Tibial artery (tissue), 4 donors: ENCODE measurements around the gene SPDYE17.
A peak's percentile ranks its signal among the peaks of the same experiment; 100 is the strongest.
"Not testable (repeated sequence)": the region's sequence is repeated elsewhere in the genome, so short reads cannot be mapped to it uniquely, and the experiment has no call there.

ENCODE experiments used
- DNase-seq, 2 donors: peaks; one replicate each; pipeline ENCODE4 v3.0.0-alpha.2; 2019
- H3K27ac ChIP-seq, 2 donors: fragments of 200-600 bp; sonication (generic) in 1 of 2; 1 replicate in 1 of 2; 2 replicates in 1 of 2; pipeline ENCODE4 v1.5.1; 2018 to 2019; ENCODE audit warnings: mild to moderate bottlenecking in 1 of 2
- H3K27me3 ChIP-seq, 2 donors: fragments of 200-600 bp; sonication (generic) in 1 of 2; one replicate each; pipeline versions ENCODE4 v1.5.1 to v1.6.0; 2016 to 2019
- H3K36me3 ChIP-seq, 3 donors: fragments of 200-600 bp; sonication (generic) in 2 of 3; one replicate each; pipeline ENCODE4 v1.5.1; 2016 to 2019; ENCODE audit warnings: mild to moderate bottlenecking in 2 of 3
- H3K4me1 ChIP-seq, 4 donors: fragments of 200-600 bp; sonication (generic) in 2 of 4; 1 replicate in 3 of 4; 2 replicates in 1 of 4; pipeline ENCODE4 v1.5.1; 2016 to 2019
- H3K4me3 ChIP-seq, 2 donors: fragments of 200-600 bp; sonication (generic) in 1 of 2; 1 replicate in 1 of 2; 2 replicates in 1 of 2; pipeline ENCODE4 v1.5.1; 2018 to 2019; ENCODE audit warnings: mild to moderate bottlenecking in 2 of 2
- H3K9me3 ChIP-seq, 3 donors: fragments of 200-600 bp; sonication (generic) in 1 of 3; one replicate each; pipeline ENCODE4 v1.5.1; 2016 to 2019
- CTCF ChIP-seq, 2 experiments: fragments of 200-600 bp in 1 of 2; fragments of 450-650 bp in 1 of 2; IDR thresholded peaks; one replicate each; pipeline ENCODE4 v1.5.1; 2017 to 2019; ENCODE audit warnings: antibody characterized with exemption in 2 of 2, mild to moderate bottlenecking in 1 of 2, moderate library complexity in 1 of 2
- intact Hi-C: fragments of 100-400 bp; cut with DNase I; formaldehyde crosslinking; loops from one replicate; pipeline ENCODE4 v1.15.0; 2023; ENCODE audit warnings: low total_unique reads

SPDYE17 gene

GRCh38 chr7:77006127-77007110, 25.7 kb downstream of the SPDYE17 start:
- H3K9me3 ChIP-seq, intact Hi-C loops, H3K4me3 ChIP-seq, DNase-seq, H3K4me1 ChIP-seq, H3K27me3 ChIP-seq, H3K27ac ChIP-seq: not testable (repeated sequence)
- H3K36me3 ChIP-seq = peaks cover 0 to 30% (median 7%) of the 10 kb centered on the region in 3 donors

- H3K27ac ChIP-seq, intact Hi-C loops, H3K4me3 ChIP-seq, H3K4me1 ChIP-seq, H3K9me3 ChIP-seq, H3K27me3 ChIP-seq, DNase-seq: not testable (repeated sequence)
- peaks cover 0 to 30% (median 7%) of the 10 kb centered on the region in 3 donors for H3K36me3 ChIP-seq
These were observed 26.6 kb downstream of the SPDYE17 start for GRCh38 chr7:77005461-77006057.

- intact Hi-C loops, H3K4me3 ChIP-seq, H3K9me3 ChIP-seq, H3K4me1 ChIP-seq, H3K27me3 ChIP-seq, DNase-seq, H3K27ac ChIP-seq: not testable (repeated sequence)
- H3K36me3 ChIP-seq = peaks cover 0 to 30% (median 7%) of the 10 kb centered on the region in 3 donors
These were observed 28.0 kb downstream of the SPDYE17 start for GRCh38 chr7:77004151-77004550.

GRCh38 chr7:77003241-77003640, 28.9 kb downstream of the SPDYE17 start:
- DNase-seq, H3K9me3 ChIP-seq, H3K27ac ChIP-seq, H3K4me1 ChIP-seq, H3K27me3 ChIP-seq, intact Hi-C loops, H3K4me3 ChIP-seq: not testable (repeated sequence)
- peaks cover 0 to 30% (median 7%) of the 10 kb centered on the region in 3 donors for H3K36me3 ChIP-seq

- H3K27ac ChIP-seq, H3K9me3 ChIP-seq, H3K4me3 ChIP-seq, intact Hi-C loops, H3K27me3 ChIP-seq, DNase-seq, H3K4me1 ChIP-seq: not testable (repeated sequence)
- peaks cover 0 to 30% (median 7%) of the 10 kb centered on the region in 3 donors for H3K36me3 ChIP-seq
These were observed 29.4 kb downstream of the SPDYE17 start for GRCh38 chr7:77002678-77003233.

GRCh38 chr7:77002104-77002503, 30.1 kb downstream of the SPDYE17 start:
- H3K4me3 ChIP-seq, H3K9me3 ChIP-seq, H3K4me1 ChIP-seq, H3K27ac ChIP-seq, H3K27me3 ChIP-seq, intact Hi-C loops, DNase-seq: not testable (repeated sequence)
- H3K36me3 ChIP-seq = peaks cover 0 to 30% (median 7%) of the 10 kb centered on the region in 3 donors

GRCh38 chr7:76999474-77000107, 32.6 kb downstream of the SPDYE17 start:
- H3K27ac ChIP-seq, H3K9me3 ChIP-seq, intact Hi-C loops, H3K4me3 ChIP-seq, H3K27me3 ChIP-seq, H3K4me1 ChIP-seq: not testable (repeated sequence)
- H3K36me3 ChIP-seq = peaks cover 0 to 22% (median 7%) of the 10 kb centered on the region in 3 donors
- DNase-seq = peak in 1 of 2 donors; percentile 35

GRCh38 chr7:76998764-76999450, 33.3 kb downstream of the SPDYE17 start:
- intact Hi-C loops, H3K4me1 ChIP-seq, H3K27ac ChIP-seq: not testable (repeated sequence)

GRCh38 chr7:76998285-76998589, 33.9 kb downstream of the SPDYE17 start:
- DNase-seq = peak in 1 of 2 donors; percentile 55
- no peak for TF ChIP-seq CTCF (IDR thresholded peaks at IDR 0.05)
- Histone ChIP-seq H3K27ac (no peak overlapping the region), H3K27me3 (no peaks in the 10 kb centered on the region), H3K4me1 (no peaks in the 10 kb centered on the region), H3K4me3 (no peak overlapping the region), H3K9me3 (no peaks in the 10 kb centered on the region), H3K36me3 (peaks cover 0 to 23% (median 7%) of the 10 kb centered on the region in 3 donors)
- intact Hi-C loops = no loop called here

More at GRCh38 chr7:76998764-76999450, 33.3 kb downstream of the SPDYE17 start:
- H3K36me3 ChIP-seq = peaks cover 0 to 22% (median 7%) of the 10 kb centered on the region in 3 donors
- H3K27me3 ChIP-seq, H3K9me3 ChIP-seq, H3K4me3 ChIP-seq: not testable (repeated sequence)
- peak in 1 of 2 donors; percentile 54 for DNase-seq
